ENCODE results near the gene SERPINA1.

SERPINA1 gene

DNA sequence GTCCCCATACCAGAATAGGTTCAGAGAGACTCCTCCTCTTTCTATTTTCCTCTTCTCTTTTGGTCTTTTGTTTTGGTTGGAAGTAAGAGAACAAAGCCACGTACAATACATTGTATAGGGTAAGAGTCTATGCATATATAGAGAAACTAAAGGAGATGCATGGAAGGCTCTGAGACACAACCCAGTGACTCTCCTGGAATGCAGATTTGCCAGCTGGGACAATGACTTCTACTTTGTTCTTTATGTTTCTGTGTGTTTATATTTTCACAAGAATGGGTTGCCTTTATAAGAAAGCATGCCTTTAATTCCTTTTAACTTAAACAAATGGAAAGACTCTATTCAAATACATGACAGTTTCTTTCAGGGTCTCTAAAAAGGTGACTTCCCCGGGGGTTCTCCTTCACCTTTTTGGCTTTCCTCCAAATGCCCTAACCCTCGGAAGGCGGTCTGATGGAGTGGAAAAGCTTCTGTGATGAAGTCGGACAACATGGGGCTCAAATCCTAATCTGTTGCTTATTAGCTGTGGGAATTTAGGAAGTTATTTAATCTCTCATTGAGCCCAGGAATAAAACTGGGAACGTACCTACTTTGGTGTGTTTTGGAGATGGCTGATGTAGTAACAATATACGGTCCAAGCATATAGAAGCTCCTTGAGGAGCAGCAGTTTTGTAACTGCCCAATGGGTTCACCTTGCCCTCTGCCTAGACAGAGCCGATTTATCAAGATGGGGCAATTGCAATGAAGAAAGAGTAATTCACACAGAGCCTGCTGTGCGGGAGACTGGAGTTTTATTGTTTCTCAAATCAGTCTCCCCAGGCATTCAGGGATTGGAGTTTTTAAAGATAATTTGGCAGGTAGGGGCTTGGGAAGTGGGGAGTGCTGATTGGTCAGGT lies 9.1 kb upstream of the SERPINA1 start:
- DNase-seq, result no peak

DNA sequence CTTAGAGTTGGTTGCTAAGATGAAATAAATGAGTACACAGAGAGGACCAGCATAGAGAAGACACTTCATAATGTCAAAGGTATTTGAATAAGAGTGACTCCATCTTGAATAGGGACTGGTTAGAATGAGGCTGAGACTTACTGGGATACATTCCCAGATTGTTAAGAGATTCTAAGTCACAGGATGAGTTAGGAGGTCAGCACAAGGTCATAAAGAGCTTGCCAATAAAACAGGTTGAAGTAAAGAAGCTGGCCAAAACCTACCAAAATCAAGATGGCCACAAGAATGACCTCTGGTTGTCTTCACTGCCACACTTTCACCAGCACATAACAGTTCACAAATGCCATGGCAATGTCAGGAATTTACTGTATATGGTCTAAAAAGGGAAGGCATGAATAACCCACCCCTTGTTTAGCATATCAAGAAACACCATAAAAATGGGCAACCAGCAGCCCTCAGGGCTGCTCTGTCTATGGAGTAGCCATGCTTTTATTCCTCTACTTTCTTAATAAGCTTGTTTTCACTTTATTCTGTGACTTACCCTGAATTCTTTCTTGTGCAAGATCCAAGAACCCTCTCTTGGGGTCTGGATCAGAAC lies 8.3 kb upstream of the SERPINA1 start:
- DNase-seq, result no peak

DNA sequence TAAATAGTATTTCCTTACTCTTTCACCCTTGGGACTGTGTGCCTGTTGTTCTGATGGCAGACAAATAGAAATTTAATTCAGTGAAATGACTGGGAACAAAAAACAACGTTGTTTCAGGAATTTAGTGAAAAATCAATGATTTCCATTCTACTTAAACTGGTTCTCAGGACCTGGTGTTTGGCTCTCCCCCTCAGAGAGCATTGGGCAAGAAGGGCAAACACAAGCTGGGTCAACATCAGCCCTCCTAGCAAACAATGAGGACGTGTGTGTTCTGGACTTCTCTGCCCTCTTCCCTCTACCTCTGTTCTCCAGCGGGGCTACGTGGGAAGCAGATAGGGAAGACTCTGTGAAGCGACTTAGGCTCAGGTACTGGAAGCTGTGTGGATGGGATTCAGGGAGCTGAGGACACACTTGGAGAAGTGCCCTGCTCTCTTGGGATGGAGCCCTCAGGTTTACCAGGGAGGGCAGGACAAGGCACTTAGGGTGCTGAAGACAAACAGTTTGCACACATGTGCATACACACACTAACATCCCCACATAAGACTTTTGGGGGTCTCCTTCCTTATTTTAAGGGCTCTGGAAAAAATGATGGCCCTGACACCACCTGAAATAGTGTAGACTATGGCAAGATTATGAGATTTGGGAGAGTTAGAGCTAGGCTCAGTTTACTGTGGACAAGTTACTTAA lies 7.6 kb upstream of the SERPINA1 start:
- DNase-seq, result no peak

DNA sequence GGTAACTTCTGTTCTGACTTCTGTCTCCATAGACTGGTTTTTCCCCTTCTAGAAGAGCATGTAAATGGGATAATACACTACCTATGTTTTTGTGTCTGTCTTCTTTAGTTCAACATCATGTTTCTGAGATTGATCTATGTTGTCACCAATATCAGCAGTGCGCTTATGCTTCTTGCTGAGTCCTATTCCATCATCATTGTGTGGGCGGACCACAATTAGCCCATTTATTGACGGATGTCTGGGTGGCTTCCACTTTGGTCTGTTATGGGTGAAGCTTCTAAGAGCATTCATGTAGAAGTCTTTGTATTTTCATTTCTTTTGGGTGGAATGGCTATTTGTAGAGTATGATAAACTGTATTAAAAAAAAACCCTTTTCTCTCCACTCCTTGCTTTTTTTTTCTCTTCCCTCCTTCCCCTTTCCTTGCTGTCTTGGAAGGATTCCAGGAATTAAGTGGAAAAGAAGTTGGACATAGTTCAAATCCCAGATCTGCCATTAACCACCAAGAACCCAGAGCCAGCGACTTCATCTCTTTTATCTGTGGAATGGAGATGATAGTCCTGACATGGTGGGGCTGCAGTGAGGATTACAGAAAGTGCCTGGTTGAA lies 7.0 kb upstream of the SERPINA1 start:
- DNase-seq, result no peak

DNA sequence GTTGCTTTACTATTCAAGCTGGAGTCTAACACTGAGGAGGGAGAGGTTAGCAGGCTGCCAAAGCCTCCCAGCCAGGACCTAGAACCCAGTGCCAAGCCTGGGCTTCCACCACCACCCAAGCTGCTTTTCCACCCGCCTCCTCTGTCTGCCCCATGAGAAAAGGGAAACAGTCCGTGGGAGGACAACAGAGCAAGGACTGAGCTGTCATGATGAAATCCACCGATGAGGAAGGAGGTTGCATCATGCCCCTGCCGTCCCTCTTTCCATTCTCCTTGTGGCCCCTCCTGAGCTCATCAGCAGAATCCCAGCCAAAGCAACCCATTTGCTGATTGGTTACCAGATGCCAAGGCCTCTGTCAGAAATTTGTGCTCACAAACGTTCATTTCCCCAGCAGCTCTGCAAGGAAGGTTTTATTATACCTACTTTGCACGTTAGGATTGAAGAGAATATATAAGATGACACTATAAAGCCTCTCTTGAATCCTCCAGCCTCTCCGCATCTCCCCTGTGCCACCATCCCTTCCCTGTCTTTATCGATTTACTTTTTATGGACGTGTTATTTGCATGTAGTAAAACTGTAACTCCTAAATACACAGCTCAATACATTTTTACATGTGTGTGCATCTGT lies 6.3 kb upstream of the SERPINA1 start:
- DNase-seq, result no peak

DNA sequence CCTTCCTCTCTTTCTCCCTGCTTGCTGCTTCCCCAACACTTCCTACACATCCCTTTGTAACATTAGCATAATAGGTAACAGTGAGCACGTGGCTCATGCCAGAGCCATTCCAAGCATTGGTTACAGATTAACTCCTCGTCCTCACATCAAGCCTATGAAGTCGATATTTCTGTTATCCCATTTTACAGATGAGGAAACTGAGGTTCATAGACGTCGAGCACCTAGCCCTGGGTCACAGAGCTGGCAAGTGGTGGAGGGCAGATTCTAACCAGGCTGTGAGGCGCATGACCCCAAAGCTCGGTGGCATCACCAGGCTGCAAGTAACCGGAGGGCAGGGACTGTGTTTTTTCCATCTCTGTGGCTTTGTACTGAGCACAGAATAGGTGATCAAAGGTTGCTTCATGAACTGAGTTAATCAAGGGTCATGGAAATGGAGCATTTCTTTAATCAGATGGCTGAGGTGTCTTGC lies 5.7 kb upstream of the SERPINA1 start:
- DNase-seq, result no peak

DNA sequence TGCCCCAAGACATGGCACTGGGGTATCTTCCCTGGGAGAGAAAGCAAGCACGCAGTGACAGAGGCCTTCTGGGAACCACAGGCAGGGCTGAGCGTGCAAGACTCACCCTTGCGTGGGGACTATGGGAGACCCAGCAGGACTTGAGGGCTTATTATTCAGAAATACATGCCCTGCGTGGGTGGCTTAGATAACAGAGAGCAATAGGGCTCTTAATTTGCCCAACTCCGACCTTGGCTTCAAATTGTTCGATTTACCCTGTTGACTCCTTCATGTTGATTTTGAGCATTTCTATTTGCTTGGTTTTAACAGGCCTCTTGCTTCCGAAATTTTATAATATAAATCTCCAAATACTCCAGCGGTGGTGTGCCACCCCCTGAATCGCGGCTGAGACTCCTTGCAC lies 5.1 kb upstream of the SERPINA1 start:
- DNase-seq, result no peak

DNA sequence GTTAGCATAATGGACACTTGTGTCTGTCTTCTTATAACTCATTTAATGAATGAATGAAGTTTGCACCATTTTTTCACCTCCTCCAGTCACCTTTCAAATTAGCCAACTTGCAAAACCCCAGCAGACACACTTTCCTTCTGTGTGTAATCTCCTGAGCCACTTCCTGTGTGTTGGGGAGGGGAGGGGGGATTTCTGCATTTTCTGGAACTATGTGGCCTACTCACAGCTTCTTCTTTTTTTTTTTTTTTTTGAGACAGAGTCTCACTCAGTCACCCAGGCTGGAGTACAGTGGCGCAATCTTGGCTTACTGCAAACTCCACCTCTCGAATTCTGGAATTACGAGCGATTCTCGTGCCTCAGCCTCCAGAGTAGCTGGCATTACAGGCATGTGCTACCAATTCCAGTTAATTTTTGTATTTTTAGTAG lies 4.1 kb upstream of the SERPINA1 start:
- DNase-seq, result peak in 1 of 5 donors; percentile 47

DNA sequence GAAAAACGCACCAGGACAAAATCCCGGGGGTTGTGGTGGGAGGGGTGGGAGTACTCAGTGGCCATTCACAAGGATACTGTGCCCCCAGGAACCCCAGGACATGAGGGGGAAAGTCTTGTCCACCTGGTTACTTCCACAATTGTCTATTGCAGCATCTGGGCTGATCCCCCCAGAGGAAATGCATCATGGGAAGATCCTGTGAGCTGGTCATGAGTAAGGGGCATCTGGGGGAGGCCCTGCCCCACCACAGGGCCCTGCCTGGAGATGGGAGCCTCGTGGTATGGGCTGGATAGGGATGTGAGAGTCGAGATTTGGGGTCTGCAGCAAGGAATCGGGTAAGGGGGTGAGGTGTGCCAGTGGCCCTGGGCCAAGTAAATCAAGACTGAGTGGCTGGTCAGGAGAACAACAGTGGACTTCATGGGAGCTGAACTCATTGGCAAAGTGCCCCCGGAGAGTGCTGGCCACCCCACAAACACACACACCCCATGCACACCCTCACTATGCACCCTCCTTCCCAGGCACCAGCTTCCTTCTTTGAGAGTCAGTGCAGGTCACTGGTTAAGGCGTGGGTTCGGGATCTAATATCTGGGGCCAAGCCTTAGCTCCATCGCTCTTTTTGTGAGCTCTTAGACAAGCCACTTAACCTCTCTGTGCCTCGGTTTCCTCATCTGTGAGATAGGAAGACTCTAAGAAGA lies 3.0 kb upstream of the SERPINA1 start:
- no peak for DNase-seq

DNA sequence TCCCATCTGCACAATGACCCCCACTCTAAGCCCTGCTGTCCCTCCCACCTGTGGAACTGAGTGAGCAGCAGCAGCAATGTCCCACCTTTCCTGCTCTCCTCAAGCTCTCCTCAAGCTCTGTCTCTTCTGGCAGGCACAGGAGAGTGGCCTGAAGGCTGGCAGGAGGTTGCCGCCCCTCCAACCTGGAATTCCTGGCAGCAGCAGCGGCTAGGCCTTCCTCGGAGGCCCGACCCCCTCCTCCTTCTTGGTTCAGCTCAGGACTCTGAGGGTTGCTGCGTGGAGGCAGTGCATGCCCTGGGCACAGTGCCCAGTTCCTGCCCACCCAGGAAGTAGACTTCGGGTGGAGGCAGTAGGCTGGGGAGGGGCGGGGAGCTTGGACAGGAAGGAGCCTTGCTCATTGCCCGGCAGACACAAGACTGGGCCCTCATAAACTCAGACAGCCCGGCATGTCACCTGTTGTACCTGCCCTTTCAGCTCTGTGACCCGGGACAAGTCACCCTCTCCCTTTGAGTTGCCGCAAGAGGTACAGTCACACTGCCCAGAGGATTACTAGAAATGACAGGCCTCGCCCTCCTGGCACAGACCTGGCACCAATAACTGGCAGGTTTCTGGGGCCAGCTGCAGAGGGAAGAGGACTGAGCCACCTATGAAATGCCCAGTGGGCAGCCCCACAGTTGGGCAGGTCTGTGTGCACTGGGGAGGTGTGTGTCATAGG lies 2.1 kb upstream of the SERPINA1 start:
- DNase-seq, result no peak

DNA sequence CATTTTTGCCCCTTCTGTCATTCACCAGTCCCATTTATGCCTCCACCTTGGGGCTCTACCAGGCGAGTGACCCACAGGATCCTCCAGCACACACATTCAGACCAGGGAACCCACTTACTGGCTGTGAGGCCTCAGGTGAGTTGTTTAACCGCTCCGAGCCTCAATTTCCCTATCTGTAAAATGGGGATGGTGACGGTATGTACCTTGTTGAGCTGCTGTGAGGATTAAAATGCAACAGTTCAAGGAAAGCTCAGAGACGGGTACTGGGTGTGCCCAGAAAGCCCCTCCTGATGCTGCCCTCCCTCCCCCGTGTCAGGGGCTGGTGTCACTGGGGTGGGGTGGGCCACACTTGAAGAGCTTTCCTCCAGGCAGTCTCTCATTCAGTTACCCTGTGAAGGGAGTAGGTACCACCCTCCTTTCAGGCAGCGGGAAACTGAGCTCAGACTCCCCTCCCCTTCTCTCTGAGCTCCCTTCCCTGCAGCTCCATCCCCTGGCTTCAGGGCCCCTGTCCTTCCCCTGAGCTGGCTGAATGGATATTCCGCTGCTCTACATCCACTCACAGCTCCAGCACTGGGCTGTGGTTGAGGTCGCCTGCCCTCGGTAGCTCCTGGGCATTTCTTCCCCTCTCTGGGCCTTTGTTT lies 1.4 kb upstream of the SERPINA1 start:
- DNase-seq, result no peak

DNA sequence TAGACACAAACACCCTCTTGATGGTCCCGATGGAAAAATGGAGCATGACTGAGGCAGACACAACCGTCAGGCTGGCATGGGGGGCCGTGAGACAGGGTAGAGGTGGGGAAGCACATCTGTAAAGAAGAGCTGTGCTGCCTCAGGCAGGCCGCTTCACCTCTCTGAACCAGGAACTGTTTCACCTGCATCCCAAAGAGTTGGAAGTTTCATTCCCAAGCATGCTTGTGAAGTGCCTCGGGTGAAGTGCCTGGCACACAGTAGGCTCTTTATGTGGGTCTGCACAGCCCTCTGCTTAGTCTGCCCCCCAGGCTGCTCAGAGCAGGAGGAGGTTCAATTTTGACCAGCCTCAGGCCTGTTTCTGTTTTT lies 685 bp upstream of the SERPINA1 start:
- DNase-seq, result no peak

DNA sequence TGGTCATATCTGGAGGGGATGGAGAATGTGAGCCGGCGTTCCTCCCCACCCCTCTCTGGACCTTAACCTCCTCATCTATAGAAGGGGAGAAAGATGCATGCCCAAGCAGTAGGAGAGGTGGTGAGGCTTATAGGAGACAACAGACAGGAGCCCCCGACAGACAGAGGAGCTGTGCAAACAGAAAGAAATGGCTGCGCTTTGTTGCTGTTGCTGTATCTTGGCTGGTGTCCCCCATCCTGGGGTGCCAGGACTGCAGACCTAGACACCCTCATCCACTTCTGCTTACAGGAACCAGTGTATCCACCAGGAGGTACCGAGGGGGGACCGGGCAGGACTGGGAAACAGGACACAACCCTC lies 397 bp downstream of the SERPINA1 start:
- no peak for DNase-seq

DNA sequence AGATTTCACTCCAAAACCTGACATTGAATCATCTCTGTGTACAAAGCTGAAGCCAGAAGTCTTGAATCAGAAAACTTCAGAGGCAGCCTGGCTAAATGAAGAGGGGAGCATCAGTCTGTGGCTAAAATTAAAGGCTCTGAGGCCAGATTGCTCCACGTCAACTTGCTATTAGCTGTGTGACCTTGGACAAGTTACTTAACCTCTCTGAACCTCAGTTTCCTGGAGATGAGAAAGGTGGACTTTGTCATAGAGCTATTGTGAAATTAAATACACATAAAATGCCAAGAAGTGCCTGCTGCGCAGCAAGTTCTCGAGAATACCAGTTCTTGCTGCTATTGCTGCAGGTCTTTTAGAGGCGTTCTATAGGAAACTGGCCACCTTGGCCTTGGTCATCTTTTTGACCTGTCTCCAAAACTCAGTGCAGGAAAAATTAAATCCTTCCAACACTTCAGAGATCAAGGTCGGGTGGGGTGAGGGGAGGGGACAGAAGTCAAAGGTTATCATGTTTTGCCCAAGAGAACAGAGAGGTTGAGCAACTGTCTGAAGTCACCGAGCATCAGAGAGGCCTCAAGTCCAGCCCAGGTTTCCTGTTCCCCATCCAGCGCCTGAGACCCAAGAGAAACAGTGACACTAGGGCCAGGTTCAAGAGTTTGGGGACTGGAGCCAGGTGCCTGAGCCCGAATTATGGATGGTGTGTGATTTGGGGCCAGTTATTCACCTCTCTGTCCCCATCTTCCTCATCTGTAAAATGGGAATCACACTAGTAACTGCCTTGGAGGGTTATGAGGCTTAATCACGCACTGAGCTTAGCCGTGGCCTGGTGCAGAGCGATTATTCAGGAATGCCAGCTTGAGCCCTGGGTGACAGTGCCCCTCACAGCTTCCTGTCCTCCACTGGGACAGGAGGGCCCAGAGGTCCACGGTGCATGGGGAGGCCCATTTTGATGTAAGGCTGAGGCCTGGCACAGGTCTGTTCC lies 1.1 kb downstream of the SERPINA1 start:
- DNase-seq, result no peak

DNA sequence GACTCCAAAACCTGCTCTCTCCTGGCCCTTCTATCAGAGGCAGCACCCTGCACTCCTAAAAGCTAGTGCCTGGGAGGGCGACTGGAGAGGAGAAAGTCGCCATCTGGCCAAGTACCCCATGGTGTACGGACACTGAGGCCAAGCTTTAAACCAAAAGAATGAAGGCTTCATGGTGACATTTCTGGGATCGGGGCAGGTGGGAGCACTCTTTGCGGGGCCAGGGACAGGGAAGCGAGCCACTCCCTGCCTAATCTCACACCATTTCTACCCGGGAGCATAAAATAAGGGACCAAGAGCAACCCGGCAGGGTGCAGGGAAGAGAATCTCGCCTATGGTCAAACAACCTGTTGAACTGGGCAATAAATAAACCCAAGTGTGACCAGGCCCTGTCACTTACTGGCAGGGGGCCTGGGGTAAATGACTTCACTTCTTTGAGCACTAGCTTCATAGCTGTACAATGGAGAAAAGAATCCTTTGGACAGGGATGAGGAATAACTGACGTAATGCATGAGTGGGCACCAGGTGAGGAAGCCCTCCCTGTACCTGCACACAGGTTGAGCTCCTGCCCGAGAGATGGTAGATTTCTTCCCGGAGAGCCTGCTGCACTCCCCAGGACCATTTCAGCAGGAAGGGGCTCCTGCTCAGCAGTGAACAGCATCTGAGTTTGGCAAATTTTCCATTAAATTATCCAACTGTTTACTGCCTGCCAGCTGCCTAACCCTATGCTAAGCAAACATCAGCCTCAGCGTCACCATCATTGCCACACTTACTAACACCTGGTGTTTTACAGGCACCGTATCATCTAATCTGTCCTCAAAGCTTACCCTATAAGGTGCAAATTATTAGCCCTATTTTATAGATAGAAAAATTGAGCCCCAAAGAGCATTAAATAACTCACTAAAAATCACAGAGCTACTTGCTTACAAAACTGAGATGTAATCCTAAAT lies 2.0 kb downstream of the SERPINA1 start:
- no peak for DNase-seq

DNA sequence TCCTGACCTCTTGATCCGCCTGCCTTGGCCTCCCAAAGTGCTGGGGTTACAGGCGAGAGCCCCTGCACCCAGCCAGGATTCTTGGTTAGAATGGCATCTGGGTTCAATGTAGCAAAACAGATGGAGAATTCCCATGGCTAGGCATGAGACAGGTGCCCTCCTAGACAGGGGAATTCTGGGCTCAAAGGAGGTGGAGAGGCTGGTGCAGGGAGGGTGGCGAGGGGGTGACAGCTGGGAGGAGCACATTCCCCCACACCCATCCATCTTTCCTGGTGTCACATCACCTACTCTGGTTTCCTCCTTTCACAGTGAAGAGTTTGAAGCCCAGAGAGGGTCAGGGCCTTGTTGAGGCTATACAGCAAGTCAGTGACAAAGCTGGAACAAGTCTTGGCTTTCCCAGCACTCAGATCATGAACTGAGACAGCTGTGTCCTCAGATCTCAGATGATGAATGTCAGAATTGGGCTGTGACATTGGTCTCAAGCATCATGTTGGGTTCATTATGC lies 2.8 kb downstream of the SERPINA1 start:
- DNase-seq, result no peak

DNA sequence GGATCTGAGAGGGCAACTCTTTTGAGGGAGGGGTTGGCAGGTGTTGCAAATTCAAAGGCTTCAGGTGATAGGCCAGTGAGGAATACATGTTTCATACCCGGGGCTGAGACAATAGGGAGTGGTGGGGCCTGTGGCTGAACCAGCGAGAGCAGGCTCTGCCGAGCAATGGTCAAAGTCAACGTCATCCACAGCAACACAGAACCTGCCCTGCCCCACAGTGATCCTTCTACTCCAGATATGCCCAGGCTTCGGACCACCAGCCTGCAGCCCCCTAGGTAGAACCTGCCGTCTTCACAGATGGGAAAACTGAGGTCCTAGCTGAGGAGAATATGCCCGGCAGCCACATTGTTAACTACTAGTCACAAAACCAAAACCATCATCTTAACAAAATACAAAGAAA lies 4.1 kb downstream of the SERPINA1 start:
- DNase-seq, result no peak

DNA sequence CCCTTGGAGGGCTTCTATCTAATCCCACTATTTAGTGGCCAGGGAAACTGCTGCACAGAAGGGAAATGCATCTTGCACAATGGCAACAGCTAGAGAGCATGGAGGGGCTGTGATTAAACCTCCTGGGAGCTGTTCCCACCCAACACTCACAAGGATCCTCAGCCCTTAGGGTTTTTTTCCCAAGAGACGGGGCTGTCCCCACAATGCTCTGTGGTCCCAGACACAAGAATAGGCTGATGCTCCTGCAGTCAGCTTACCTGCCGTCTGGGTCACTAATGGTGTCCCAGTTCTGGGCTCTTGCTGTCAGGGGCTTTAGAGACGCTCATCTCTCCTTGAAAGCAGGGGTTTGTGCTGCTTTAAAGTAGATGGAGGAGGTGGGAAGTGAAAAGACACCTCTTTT lies 4.6 kb downstream of the SERPINA1 start:
- DNase-seq, result no peak
